Progenitor cell of endocrine pancreas (in vitro differentiated cells): ENCODE data around the gene PHKB. TPM values are rescaled to one million over a fixed set of nuclear protein-coding genes. Genes with fewer than 3 reads are reported as not detected.

ENCODE experiments used
- DNase-seq: peaks from one replicate; pipeline ENCODE4 v3.0.0; 2021; ENCODE audit warnings: low spot score; ENCODE audit not compliant: unreplicated experiment
- H3K27ac Mint-ChIP-seq: 2 replicates; pipeline ENCODE4 v1.8.0; 2021; ENCODE audit warnings: mild to moderate bottlenecking, moderate library complexity, mixed read lengths
- H3K27me3 Mint-ChIP-seq: 2 replicates; pipeline ENCODE4 v1.8.0; 2021; ENCODE audit warnings: mixed read lengths
- H3K36me3 Mint-ChIP-seq: 2 replicates; pipeline ENCODE4 v1.8.0; 2022; ENCODE audit warnings: mixed read lengths; ENCODE audit not compliant: insufficient read depth
- H3K4me1 Mint-ChIP-seq: 2 replicates; pipeline ENCODE4 v1.8.0; 2021; ENCODE audit warnings: low read depth, mixed read lengths
- H3K4me3 Mint-ChIP-seq: 2 replicates; pipeline ENCODE4 v1.8.0; 2021; ENCODE audit warnings: low read depth, mild to moderate bottlenecking, moderate library complexity, mixed read lengths
- H3K9me3 Mint-ChIP-seq: 2 replicates; pipeline ENCODE4 v1.8.0; 2021; ENCODE audit warnings: low read depth, mixed read lengths
- CTCF ChIP-seq: fragments of 200-600 bp; sonication (generic); IDR thresholded peaks from one replicate; pipeline ENCODE4 v1.5.0; 2021; ENCODE audit warnings: antibody characterized with exemption, mild to moderate bottlenecking; ENCODE audit not compliant: unreplicated experiment
- total RNA-seq: library from RNA; stranded (reverse); gene quantifications from 2 replicates; pipeline ENCODE4 v1.2.1, GENCODE V29; 2021

The PHKB gene
- total RNA-seq, 1 donor from 2014 or later, result 94.1 TPM

- H3K27ac Mint-ChIP-seq, result no peak overlapping the region
Observed at GRCh38 chr16:47705266-47705665, 244.1 kb downstream of the PHKB start.

GRCh38 chr16:47711809-47712208 is 250.7 kb downstream of the PHKB start:
- Mint-ChIP-seq H3K27me3 (no peaks in the 10 kb centered on the region), H3K4me3 (no peak overlapping the region), H3K36me3 (no peaks in the 10 kb centered on the region), H3K9me3 (no peaks in the 10 kb centered on the region), H3K4me1 (peaks cover 5% of the 10 kb centered on the region), H3K27ac (no peak overlapping the region)
- TF ChIP-seq CTCF, result no peak
- DNase-seq, result no peak

More at GRCh38 chr16:47705266-47705665, 244.1 kb downstream of the PHKB start:
- Mint-ChIP-seq H3K4me1 (peaks cover 2% of the 10 kb centered on the region), H3K4me3 (no peak overlapping the region), H3K9me3 (peaks cover 9% of the 10 kb centered on the region), H3K27me3 (no peaks in the 10 kb centered on the region), H3K36me3 (peaks cover 14% of the 10 kb centered on the region)
- TF ChIP-seq CTCF, result no peak
- no peak for DNase-seq

GRCh38 chr16:47712276-47713224 is 251.4 kb downstream of the PHKB start:
- no peak for DNase-seq
- H3K4me1 Mint-ChIP-seq, result peaks cover 5% of the 10 kb centered on the region

GRCh38 chr16:47713225-47713595 is 252.1 kb downstream of the PHKB start:
- Mint-ChIP-seq H3K27ac (no peak overlapping the region), H3K4me3 (no peak overlapping the region), H3K9me3 (no peaks in the 10 kb centered on the region), H3K4me1 (peaks cover 5% of the 10 kb centered on the region), H3K36me3 (no peaks in the 10 kb centered on the region), H3K27me3 (no peaks in the 10 kb centered on the region)
- no peak for TF ChIP-seq CTCF
- DNase-seq, result no peak

More at GRCh38 chr16:47712276-47713224, 251.4 kb downstream of the PHKB start:
- H3K27ac Mint-ChIP-seq, result no peak overlapping the region
- TF ChIP-seq CTCF, result no peak
- no peak overlapping the region for H3K4me3 Mint-ChIP-seq
- no peaks in the 10 kb centered on the region for H3K36me3 Mint-ChIP-seq
- H3K27me3 Mint-ChIP-seq, result no peaks in the 10 kb centered on the region
- H3K9me3 Mint-ChIP-seq, result no peaks in the 10 kb centered on the region

GRCh38 chr16:47715442-47716083 is 254.4 kb downstream of the PHKB start:
- no peak for TF ChIP-seq CTCF
- Mint-ChIP-seq H3K9me3 (no peaks in the 10 kb centered on the region), H3K27ac (no peak overlapping the region), H3K4me3 (no peak overlapping the region), H3K36me3 (no peaks in the 10 kb centered on the region), H3K4me1 (peaks cover 5% of the 10 kb centered on the region), H3K27me3 (no peaks in the 10 kb centered on the region)
- no peak for DNase-seq
